Kidney (tissue), 14 donors: ENCODE measurements around the gene FXYD1. TPM values are rescaled to one million over a fixed set of nuclear protein-coding genes. Genes with fewer than 3 reads are reported as not detected.
A peak's percentile ranks its signal among the peaks of the same experiment; 100 is the strongest.
"Not testable (repeated sequence)": the region's sequence is repeated elsewhere in the genome, so short reads cannot be mapped to it uniquely, and the experiment has no call there.

Source experiments
- DNase-seq, 5 donors: peaks; one replicate each; pipeline ENCODE4 v3.0.0-alpha.2; 2013 to 2020
- FAIRE-seq: peaks from 2 replicates; lab custom pipeline; 2012; peaks lifted over from hg19 to GRCh38; lab: Jason Lieb, UNC
- H3K27ac ChIP-seq, 2 donors: one replicate each; pipeline ENCODE4 v1.7.0; 2013; ENCODE audit warnings: low read depth in 2 of 2, low read length in 2 of 2, inconsistent platforms in 1 of 2
- H3K27me3 ChIP-seq: one replicate; pipeline ENCODE4 v1.7.1; 2013; ENCODE audit warnings: low read length, inconsistent platforms; ENCODE audit not compliant: control insufficient read depth, insufficient read depth
- H3K36me3 ChIP-seq, 3 donors: one replicate each; pipeline versions ENCODE4 v1.7.0 to v1.7.1; 2013; ENCODE audit warnings: low read length in 3 of 3, control low read depth in 1 of 3, inconsistent platforms in 1 of 3; ENCODE audit not compliant: insufficient read depth in 3 of 3, control insufficient read depth in 2 of 3
- H3K4me1 ChIP-seq, 3 donors: one replicate each; pipeline versions ENCODE4 v1.7.0 to v1.7.1; 2013; ENCODE audit warnings: low read length in 3 of 3, inconsistent platforms in 1 of 3, low read depth in 1 of 3; ENCODE audit not compliant: control insufficient read depth in 2 of 3, insufficient read depth in 2 of 3
- H3K4me3 ChIP-seq, 3 donors: one replicate each; pipeline versions ENCODE4 v1.7.0 to v1.8.1; 2013; ENCODE audit warnings: low read length in 3 of 3, control low read depth in 1 of 3, inconsistent platforms in 1 of 3
- H3K9ac ChIP-seq, 3 donors: one replicate each; pipeline versions ENCODE4 v1.7.0 to v1.7.1; 2013; ENCODE audit warnings: low read length in 3 of 3, control low read depth in 1 of 3, inconsistent platforms in 1 of 3
- H3K9me3 ChIP-seq, 3 donors: one replicate each; pipeline versions ENCODE4 v1.7.0 to v1.7.1; 2013; ENCODE audit warnings: low read length in 3 of 3, control low read depth in 1 of 3, inconsistent platforms in 1 of 3; ENCODE audit not compliant: control insufficient read depth in 2 of 3, insufficient read depth in 1 of 3
- CTCF ChIP-seq: IDR thresholded peaks from 3 replicates; pipeline ENCODE4 v1.5.1; 2012; ENCODE audit warnings: mild to moderate bottlenecking, moderate library complexity, borderline replicate concordance; ENCODE audit not compliant: insufficient read depth; ENCODE audit errors: extremely low read depth
- intact Hi-C: fragments of 100-400 bp; cut with DNase I; formaldehyde crosslinking; loops from one replicate; pipeline ENCODE4 v1.11.1; 2022
- polyA plus RNA-seq: library from polyadenylated mRNA; stranded (reverse); fragments of 350-450 nt; fragmentation: Illumina TruSeq; extraction: RNeasy Lipid Tissue Mini Kit (QIAGEN cat#74804); gene quantifications from one replicate; pipeline ENCODE4 v1.2.3, GENCODE V29; 2014; ENCODE audit warnings: low read depth, low replicate concordance; ENCODE audit not compliant: insufficient read depth
- total RNA-seq: library from RNA; stranded (reverse); fragmentation: NEBNext Ultra II Directional; extraction: Animal tissue kit (Norgen Biotek cat#: 25700); gene quantifications from one replicate; pipeline ENCODE4 v1.2.1, GENCODE V29; 2021
- donor health status: control.
- donor health status: control.
- donor health status: control.
- donor health status: control.
- donor health status: control.
- donor health status: DM: yes; HTN: yes; CAD: no.
- donor health status: Normal renal cell carcinoma (clear cell type).

FXYD1 gene
- total and polyA plus RNA-seq, 2 donors from 2014 or later, result 31.8 to 39.0 TPM

- no peaks in the 10 kb centered on the region for H3K36me3 ChIP-seq
- no peak for FAIRE-seq
Measured at GRCh38 chr19:35151273-35152065, 12.8 kb downstream of the FXYD1 start.

GRCh38 chr19:35153129-35153522, 14.5 kb downstream of the FXYD1 start:
- H3K9me3 ChIP-seq, DNase-seq, H3K27ac ChIP-seq, H3K36me3 ChIP-seq, H3K4me1 ChIP-seq, intact Hi-C loops, FAIRE-seq, H3K9ac ChIP-seq, H3K4me3 ChIP-seq: not testable (repeated sequence)
- H3K27me3 ChIP-seq, result peaks cover 12% of the 10 kb centered on the region

More at GRCh38 chr19:35151273-35152065, 12.8 kb downstream of the FXYD1 start:
- no peak overlapping the region for H3K4me3 ChIP-seq
- no peak overlapping the region for H3K9ac ChIP-seq
- no peaks in the 10 kb centered on the region for H3K9me3 ChIP-seq
- H3K27ac ChIP-seq, result no peak overlapping the region
- TF ChIP-seq CTCF, result no peak
- peak in 1 of 5 donors; percentile 32 for DNase-seq
- intact Hi-C loops, result no loop called here
- H3K4me1 ChIP-seq, result peaks cover 0 to 2% (median 0%) of the 10 kb centered on the region in 3 donors
- H3K27me3 ChIP-seq, result peaks cover 12% of the 10 kb centered on the region

GRCh38 chr19:35153701-35154524, 15.3 kb downstream of the FXYD1 start:
- intact Hi-C loops, result no loop called here
- Histone ChIP-seq H3K27ac (no peak overlapping the region), H3K27me3 (peaks cover 12% of the 10 kb centered on the region), H3K9me3 (no peaks in the 10 kb centered on the region), H3K9ac (no peak overlapping the region), H3K36me3 (no peaks in the 10 kb centered on the region), H3K4me1 (peaks cover 0 to 2% (median 0%) of the 10 kb centered on the region in 3 donors), H3K4me3 (peak overlapping the region in 2 of 3 donors; percentile 1 to 44)
- FAIRE-seq (no peak), DNase-seq (peak in 2 of 5 donors; percentile 61 to 84)
- peak; percentile 35 for TF ChIP-seq CTCF
